IMR-90 (cell line): ENCODE results near the gene SLC15A3. TPM values are rescaled to one million over a fixed set of nuclear protein-coding genes. Genes with fewer than 3 reads are reported as not detected.

Experiments used
- ATAC-seq: fragments of 200-7000 bp; cut with Tn5 transposase; 2 replicates; pipeline ENCODE4 v1.9.1; 2020; ENCODE audit warnings: low read depth, mild to moderate bottlenecking, moderate library complexity
- BruUV-seq: library from RNA; stranded (reverse); fragments of 400-500 nt; replicated peaks from 2 replicates; lab custom pipeline; 2021; lab: Mats Ljungman, UMichigan
- CTCF ChIA-PET: fragments of 300-600 bp; formaldehyde crosslinking; extraction: SDS; loops from one replicate; lab custom pipeline; 2021; ENCODE audit warnings: antibody characterized with exemption; lab: Yijun Ruan, JAX
- POLR2A ChIA-PET: fragments of 300-600 bp; sonication (Branson Sonifier 250); formaldehyde crosslinking; loops from one replicate; lab custom pipeline; 2022; ENCODE audit warnings: antibody characterized with exemption; ENCODE audit not compliant: unreplicated experiment; lab: Charles Lee
- DNase-seq: peaks from one replicate; pipeline ENCODE4 v3.0.0; 2013
- H2AFZ ChIP-seq: replicated peaks from 2 replicates; pipeline ENCODE3; 2013; ENCODE audit warnings: low read length, mild to moderate bottlenecking; ENCODE audit not compliant: poor library complexity
- H2AK5ac ChIP-seq: 2 replicates; pipeline ENCODE4 v1.6.1; 2013; ENCODE audit warnings: low read depth, low read length, inconsistent platforms
- H2AK9ac ChIP-seq: replicated peaks from 2 replicates; pipeline ENCODE3; 2013; ENCODE audit warnings: mild to moderate bottlenecking, low read depth, low read length, moderate library complexity; ENCODE audit not compliant: poor library complexity
- H2BK120ac ChIP-seq: 2 replicates; pipeline ENCODE4 v1.6.1; 2013; ENCODE audit warnings: low read depth, low read length, inconsistent platforms
- H2BK15ac ChIP-seq: 3 replicates; pipeline ENCODE4 v1.6.1; 2013; ENCODE audit warnings: low read depth, low read length, inconsistent platforms
- H2BK20ac ChIP-seq: 2 replicates; pipeline ENCODE4 v1.6.1; 2013; ENCODE audit warnings: low read depth, mild to moderate bottlenecking, inconsistent platforms, low read length, moderate library complexity
- H2BK5ac ChIP-seq: 2 replicates; pipeline ENCODE4 v1.6.1; 2013; ENCODE audit warnings: mild to moderate bottlenecking, low read depth, low read length, inconsistent platforms; ENCODE audit not compliant: poor library complexity, severe bottlenecking
- H3K14ac ChIP-seq: replicated peaks from 2 replicates; pipeline ENCODE4 v1.6.1; 2013; ENCODE audit warnings: low read depth, low read length, inconsistent platforms
- H3K18ac ChIP-seq: 2 replicates; pipeline ENCODE4 v1.6.1; 2013; ENCODE audit warnings: low read depth, low read length, control low read depth
- H3K23ac ChIP-seq: 2 replicates; pipeline ENCODE4 v1.6.1; 2013; ENCODE audit warnings: low read depth, low read length, inconsistent platforms
- H3K27ac ChIP-seq: 2 replicates; pipeline ENCODE4 v1.5.1; 2013; ENCODE audit warnings: mild to moderate bottlenecking, control low read depth, low read length; ENCODE audit not compliant: insufficient read depth
- H3K27me3 ChIP-seq: 2 replicates; pipeline ENCODE4 v1.6.1; 2013; ENCODE audit warnings: low read length; ENCODE audit not compliant: control insufficient read depth, insufficient read depth
- H3K36me3 ChIP-seq: 2 replicates; pipeline ENCODE4 v1.6.1; 2013; ENCODE audit warnings: low read length, mixed read lengths; ENCODE audit not compliant: control insufficient read depth, insufficient read depth
- H3K4ac ChIP-seq: 2 replicates; pipeline ENCODE4 v1.6.1; 2013; ENCODE audit warnings: low read depth, low read length, inconsistent platforms
- H3K4me1 ChIP-seq: 2 replicates; pipeline ENCODE4 v1.6.1; 2013; ENCODE audit warnings: low read length, mixed read lengths; ENCODE audit not compliant: control insufficient read depth, insufficient read depth
- H3K4me2 ChIP-seq: 2 replicates; pipeline ENCODE4 v1.6.1; 2013; ENCODE audit warnings: low read depth, mild to moderate bottlenecking, control low read depth, low read length, moderate library complexity
- H3K4me3 ChIP-seq: 2 replicates; pipeline ENCODE4 v1.5.1; 2013; ENCODE audit warnings: low read depth, mild to moderate bottlenecking, control low read depth, low read length, moderate library complexity; ENCODE audit not compliant: insufficient read depth
- H3K56ac ChIP-seq: 2 replicates; pipeline ENCODE4 v1.6.1; 2013; ENCODE audit warnings: low read length, inconsistent platforms; ENCODE audit not compliant: insufficient read depth; ENCODE audit errors: extremely low read depth
- H3K79me1 ChIP-seq, 2 experiments: 2 replicates each; pipeline ENCODE4 v1.6.1; 2013; ENCODE audit warnings: low read length in 2 of 2, inconsistent platforms in 1 of 2, low read depth in 1 of 2
- H3K9ac ChIP-seq: 2 replicates; pipeline ENCODE4 v1.6.1; 2013; ENCODE audit warnings: low read depth, low read length, control low read depth
- H3K9me1 ChIP-seq: 2 replicates; pipeline ENCODE4 v1.6.1; 2013; ENCODE audit warnings: low read length, inconsistent platforms; ENCODE audit not compliant: insufficient read depth
- H3K9me3 ChIP-seq: 2 replicates; pipeline ENCODE4 v1.6.1; 2013; ENCODE audit warnings: low read length; ENCODE audit not compliant: control insufficient read depth, insufficient read depth
- H4K20me1 ChIP-seq: 2 replicates; pipeline ENCODE4 v1.6.1; 2013; ENCODE audit warnings: low read length, inconsistent platforms; ENCODE audit not compliant: insufficient read depth
- H4K5ac ChIP-seq: 2 replicates; pipeline ENCODE4 v1.6.1; 2013; ENCODE audit warnings: mild to moderate bottlenecking, low read depth, low read length, control low read depth
- H4K8ac ChIP-seq, 2 experiments: 2 replicates each; pipeline ENCODE4 v1.6.1; 2013; ENCODE audit warnings: low read depth in 2 of 2, low read length in 2 of 2, control low read depth in 1 of 2, inconsistent platforms in 1 of 2
- H4K91ac ChIP-seq: 2 replicates; pipeline ENCODE4 v1.6.1; 2013; ENCODE audit warnings: low read depth, low read length, inconsistent platforms; ENCODE audit not compliant: insufficient read depth
- BHLHE40 ChIP-seq: fragments of 150-350 bp; IDR thresholded peaks from 2 replicates; pipeline ENCODE4 v1.6.1; 2016; ENCODE audit warnings: mild to moderate bottlenecking, low read depth, low read length
- CEBPB ChIP-seq: IDR thresholded peaks from 2 replicates; pipeline ENCODE4 v1.6.1; 2012; ENCODE audit warnings: low read depth, low read length, improper control_type of control experiment
- CHD1 ChIP-seq: IDR thresholded peaks from 2 replicates; pipeline ENCODE4 v1.6.1; 2012; ENCODE audit warnings: low read depth, low read length, improper control_type of control experiment
- CTCF ChIP-seq: conservative IDR thresholded peaks from 2 replicates; pipeline ENCODE4 v1.5.1; 2012; ENCODE audit warnings: mild to moderate bottlenecking, low read depth, low read length, improper control_type of control experiment
- ELK1 ChIP-seq: fragments of 150-350 bp; IDR thresholded peaks from 2 replicates; pipeline ENCODE4 v1.6.1; 2016; ENCODE audit warnings: low read depth, mild to moderate bottlenecking, low read length, moderate library complexity, borderline replicate concordance
- FOS ChIP-seq: fragments of 150-350 bp; IDR thresholded peaks from 2 replicates; pipeline ENCODE4 v1.6.1; 2016; ENCODE audit warnings: low read depth, low read length
- MAFK ChIP-seq: IDR thresholded peaks from 2 replicates; pipeline ENCODE4 v1.6.1; 2012; ENCODE audit warnings: low read depth, low read length, improper control_type of control experiment
- MAZ ChIP-seq: IDR thresholded peaks from 2 replicates; pipeline ENCODE4 v1.6.1; 2012; ENCODE audit warnings: low read depth, mild to moderate bottlenecking, low read length, improper control_type of control experiment, moderate library complexity, borderline replicate concordance
- MXI1 ChIP-seq: IDR thresholded peaks from 2 replicates; pipeline ENCODE4 v1.6.1; 2012; ENCODE audit warnings: low read depth, mild to moderate bottlenecking, low read length, moderate library complexity, borderline replicate concordance
- NFE2L2 ChIP-seq: fragments of 150-350 bp; IDR thresholded peaks from 2 replicates; pipeline ENCODE4 v1.6.1; 2016; ENCODE audit warnings: low read depth, mild to moderate bottlenecking, low read length
- POLR2A ChIP-seq: IDR thresholded peaks from 2 replicates; pipeline ENCODE4 v1.6.1; 2012; ENCODE audit warnings: mild to moderate bottlenecking, low read depth, low read length
- RAD21 ChIP-seq: IDR thresholded peaks from 2 replicates; pipeline ENCODE4 v1.6.1; 2012; ENCODE audit warnings: low read length, improper control_type of control experiment
- RCOR1 ChIP-seq: IDR thresholded peaks from 2 replicates; pipeline ENCODE4 v1.6.1; 2012; ENCODE audit warnings: mild to moderate bottlenecking, low read length, improper control_type of control experiment; ENCODE audit not compliant: insufficient replicate concordance
- RFX5 ChIP-seq: IDR thresholded peaks from 2 replicates; pipeline ENCODE4 v1.8.0; 2012; ENCODE audit warnings: low read depth, mild to moderate bottlenecking, low read length, moderate library complexity
- SMC3 ChIP-seq: fragments of 150-350 bp; IDR thresholded peaks from 2 replicates; pipeline ENCODE4 v1.6.1; 2016; ENCODE audit warnings: low read depth, mild to moderate bottlenecking, antibody characterized with exemption, low read length, moderate library complexity
- WGBS, 2 experiments: methylation state at CpG; one replicate each; pipeline versions ENCODE4 v1.1.5 to v1.1.7; 2013; ENCODE audit warnings: missing lambda C conversion rate in 2 of 2; ENCODE audit not compliant: insufficient read length in 1 of 2; ENCODE audit errors: extremely low coverage in 2 of 2; 5-methylcytosine and 5-hydroxymethylcytosine counted together
- dilution Hi-C: fragments of 300-500 bp; cut with HindIII; formaldehyde crosslinking; loops from one replicate; pipeline ENCODE4 v1.14.3; 2018; ENCODE audit warnings: low sequenced_read_pairs; ENCODE audit not compliant: unreplicated experiment
- in situ Hi-C: fragments of 300-500 bp; cut with MboI; formaldehyde crosslinking; loops from 3 replicates; pipeline ENCODE4 v1.14.3; 2019; ENCODE audit warnings: low sequenced_read_pairs, inconsistent platforms, mixed read lengths
- intact Hi-C: fragments of 100-400 bp; cut with micrococcal nuclease; formaldehyde crosslinking; loops from 2 replicates; pipeline ENCODE4 v1.10.0; 2022
- polyA plus RNA-seq, 3 experiments: library from polyadenylated mRNA; depleted of rRNA; stranded (reverse); fragments of >200 nt; gene quantifications; 2 replicates each; pipeline ENCODE4 v1.2.3, GENCODE V29; 2012; ENCODE audit warnings: low replicate concordance in 1 of 3
- total RNA-seq: library from RNA; depleted of rRNA; stranded (reverse); fragments of >200 nt; gene quantifications from 2 replicates; pipeline ENCODE4 v1.2.3, GENCODE V29; 2012

SLC15A3 gene
- total and polyA plus RNA-seq, 2 of the 4 experiments (the other 2 are of a cell fraction), result 3.2 to 4.4 TPM

GRCh38 chr11:60919956-60920355 lies 32.0 kb downstream of the SLC15A3 start:
- WGBS, 2 experiments, result no CpG with 5 or more reads among the region's 2 CpGs
- dilution Hi-C loops (no loop called here), intact Hi-C loops (no loop called here), in situ Hi-C loops (loop anchor here (25.0 kb wide), 1 partner anchor 1333 kb away; no protein-coding TSS in a partner anchor)
- ATAC-seq, result no peak
- H4K8ac ChIP-seq, result no peak overlapping the region
- H3K27me3 ChIP-seq, result no peaks in the 10 kb centered on the region
- no peak overlapping the region for H4K5ac ChIP-seq
- peaks cover 11% of the 10 kb centered on the region for H3K4me1 ChIP-seq
- peaks cover 23 to 62% of the 10 kb centered on the region in 2 experiments for H3K79me1 ChIP-seq
- no peak overlapping the region for H3K56ac ChIP-seq
- peaks cover 14% of the 10 kb centered on the region for H4K20me1 ChIP-seq
- TF ChIP-seq RFX5 (no peak), NFE2L2 (no peak), MAFK (no peak), RAD21 (no peak), MXI1 (no peak), SMC3 (no peak), ELK1 (no peak), CHD1 (no peak), CEBPB (no peak), FOS (no peak), MAZ (no peak), RCOR1 (no peak), POLR2A (no peak), BHLHE40 (no peak), CTCF (no peak)
- no peak overlapping the region for H3K9ac ChIP-seq
- no peak overlapping the region for H2BK5ac ChIP-seq
- H4K91ac ChIP-seq, result no peak overlapping the region
- CTCF ChIA-PET, result no interaction called here
- H3K14ac ChIP-seq, result no peak overlapping the region
- H3K23ac ChIP-seq, result no peak overlapping the region
- H2AK5ac ChIP-seq, result no peak overlapping the region
- no peaks in the 10 kb centered on the region for H3K9me3 ChIP-seq
- no peak overlapping the region for H3K27ac ChIP-seq
- H2BK15ac ChIP-seq, result no peak overlapping the region
- no TSS peak for BruUV-seq
- H2AFZ ChIP-seq, result no peak overlapping the region
- peaks cover 14% of the 10 kb centered on the region; the same call in 1 of the 2 replicates for H3K9me1 ChIP-seq
- POLR2A ChIA-PET, result no interaction called here
- DNase-seq, result no peak
- no peak overlapping the region for H2AK9ac ChIP-seq
- H3K4me2 ChIP-seq, result no peak overlapping the region
- H3K36me3 ChIP-seq, result peaks cover 26% of the 10 kb centered on the region
- no peak overlapping the region for H2BK20ac ChIP-seq
- H3K4ac ChIP-seq, result no peak overlapping the region
- no peak overlapping the region for H3K18ac ChIP-seq
- no peak overlapping the region for H3K4me3 ChIP-seq
- H2BK120ac ChIP-seq, result no peak overlapping the region
